OCI-LY1 (cell line): ENCODE data around the gene MARCHF10.
"Not testable (repeated sequence)": the region's sequence is repeated elsewhere in the genome, so short reads cannot be mapped to it uniquely, and the experiment has no call there.

ENCODE experiments used
- H2AFZ ChIP-seq: fragments of 200-600 bp; sonication (generic), shearing (Covaris generic); 2 replicates; pipeline ENCODE4 v1.6.0; 2014; ENCODE audit warnings: antibody characterized with exemption, mild to moderate bottlenecking, low read length
- H3F3A ChIP-seq: fragments of 200-600 bp; sonication (generic), shearing (Covaris generic); 2 replicates; pipeline ENCODE4 v1.6.0; 2014; ENCODE audit warnings: mild to moderate bottlenecking, antibody characterized with exemption, low read length, moderate library complexity; ENCODE audit not compliant: insufficient read depth
- H3K27ac ChIP-seq: fragments of 200-600 bp; sonication (generic); 2 replicates; pipeline ENCODE4 v1.5.1; 2014; ENCODE audit warnings: low read length, mixed run types, mild to moderate bottlenecking, low read depth; ENCODE audit not compliant: poor library complexity, severe bottlenecking
- H3K27me3 ChIP-seq: fragments of 200-600 bp; sonication (generic); 2 replicates; pipeline ENCODE4 v1.6.0; 2014; ENCODE audit warnings: antibody characterized with exemption, mild to moderate bottlenecking, low read length, moderate library complexity; ENCODE audit not compliant: insufficient read depth
- H3K36me3 ChIP-seq: fragments of 200-600 bp; sonication (generic); 2 replicates; pipeline ENCODE4 v1.6.1; 2014; ENCODE audit warnings: mild to moderate bottlenecking, antibody characterized with exemption, low read length, moderate library complexity, mixed read lengths; ENCODE audit not compliant: insufficient read depth
- H3K4me1 ChIP-seq: fragments of 200-600 bp; sonication (generic); 2 replicates; pipeline ENCODE4 v1.5.1; 2014; ENCODE audit warnings: mild to moderate bottlenecking, low read length, moderate library complexity; ENCODE audit not compliant: insufficient read depth, severe bottlenecking
- H3K4me2 ChIP-seq: fragments of 200-600 bp; sonication (generic), shearing (Covaris generic); 2 replicates; pipeline ENCODE4 v1.6.1; 2014; ENCODE audit warnings: low read length
- H3K4me3 ChIP-seq: fragments of 200-600 bp; sonication (generic); 2 replicates; pipeline ENCODE4 v1.5.1; 2014; ENCODE audit warnings: low read length, low read depth, mild to moderate bottlenecking, mixed read lengths; ENCODE audit not compliant: poor library complexity, severe bottlenecking
- H3K79me2 ChIP-seq: fragments of 200-600 bp; shearing (Covaris generic); 2 replicates; pipeline ENCODE4 v1.6.1; 2016; ENCODE audit warnings: mixed run types, low read length, mixed read lengths; ENCODE audit not compliant: insufficient read depth
- H3K9ac ChIP-seq: fragments of 200-600 bp; sonication (generic), shearing (Covaris generic); 2 replicates; pipeline ENCODE4 v1.6.1; 2014; ENCODE audit warnings: mild to moderate bottlenecking, low read length, mixed read lengths
- H3K9me2 ChIP-seq: fragments of 200-600 bp; sonication (generic), shearing (Covaris generic); 2 replicates; pipeline ENCODE4 v1.6.1; 2014; ENCODE audit warnings: low read depth, mild to moderate bottlenecking, low read length, mixed read lengths
- H3K9me3 ChIP-seq: fragments of 200-600 bp; shearing (Covaris generic); 2 replicates; pipeline ENCODE4 v1.6.1; 2014; ENCODE audit warnings: low read length, mixed read lengths
- H4K20me1 ChIP-seq: fragments of 200-600 bp; sonication (generic), shearing (Covaris generic); 2 replicates; pipeline ENCODE4 v1.6.0; 2016; ENCODE audit warnings: mild to moderate bottlenecking, low read length; ENCODE audit not compliant: insufficient read depth
- CTCF ChIP-seq: fragments of 200-600 bp; sonication (generic), shearing (Covaris generic); IDR thresholded peaks from 2 replicates; pipeline ENCODE4 v1.5.1; 2017; ENCODE audit warnings: mild to moderate bottlenecking, antibody characterized with exemption, low read length, moderate library complexity, mixed read lengths
- EZH2 ChIP-seq: fragments of 200-600 bp; sonication (generic), shearing (Covaris generic); IDR thresholded peaks from 2 replicates; pipeline ENCODE4 v1.8.0; 2017; ENCODE audit warnings: borderline replicate concordance, mixed run types, mild to moderate bottlenecking, antibody characterized with exemption, low read length, moderate library complexity, mixed read lengths

Gene MARCHF10

GRCh38 chr17:62855156-62855555 lies 47.0 kb upstream of the MARCHF10 start:
- Histone ChIP-seq H3K79me2 (no peaks in the 10 kb centered on the region), H3F3A (no peaks in the 10 kb centered on the region), H4K20me1 (no peaks in the 10 kb centered on the region), H3K4me2 (no peak overlapping the region), H3K9me3 (no peaks in the 10 kb centered on the region), H2AFZ (no peak overlapping the region), H3K27ac (no peak overlapping the region), H3K36me3 (no peaks in the 10 kb centered on the region), H3K27me3 (no peaks in the 10 kb centered on the region), H3K4me3 (no peak overlapping the region), H3K4me1 (no peaks in the 10 kb centered on the region), H3K9me2 (no peaks in the 10 kb centered on the region), H3K9ac (no peak overlapping the region)
- TF ChIP-seq EZH2 (no peak), CTCF (no peak)

GRCh38 chr17:62854098-62854680 lies 46.1 kb upstream of the MARCHF10 start:
- Histone ChIP-seq H3K4me2 (no peak overlapping the region), H3F3A (no peaks in the 10 kb centered on the region), H3K9me3 (no peaks in the 10 kb centered on the region), H3K27me3 (no peaks in the 10 kb centered on the region), H3K79me2 (no peaks in the 10 kb centered on the region), H2AFZ (no peak overlapping the region), H3K9me2 (no peaks in the 10 kb centered on the region), H3K4me3 (no peak overlapping the region), H3K27ac (no peak overlapping the region), H3K4me1 (no peaks in the 10 kb centered on the region), H3K36me3 (no peaks in the 10 kb centered on the region), H3K9ac (no peak overlapping the region), H4K20me1 (no peaks in the 10 kb centered on the region)
- TF ChIP-seq EZH2 (no peak), CTCF (no peak)

GRCh38 chr17:62852195-62852594 lies 44.1 kb upstream of the MARCHF10 start:
- Histone ChIP-seq H3K9ac (no peak overlapping the region), H3K36me3 (no peaks in the 10 kb centered on the region), H3K27ac (no peak overlapping the region), H2AFZ (no peak overlapping the region), H3K79me2 (no peaks in the 10 kb centered on the region), H3K4me1 (no peaks in the 10 kb centered on the region), H4K20me1 (no peaks in the 10 kb centered on the region), H3K27me3 (no peaks in the 10 kb centered on the region), H3F3A (no peaks in the 10 kb centered on the region), H3K9me2 (no peaks in the 10 kb centered on the region), H3K4me3 (no peak overlapping the region), H3K4me2 (no peak overlapping the region), H3K9me3 (no peaks in the 10 kb centered on the region)
- no peak for TF ChIP-seq CTCF
- TF ChIP-seq EZH2: no peak

- H3K4me1 ChIP-seq, H3K4me2 ChIP-seq, H3K27ac ChIP-seq, H3K4me3 ChIP-seq, H3K9ac ChIP-seq, H4K20me1 ChIP-seq, H3F3A ChIP-seq, H3K9me2 ChIP-seq, H3K79me2 ChIP-seq, H3K27me3 ChIP-seq, H2AFZ ChIP-seq, H3K36me3 ChIP-seq, H3K9me3 ChIP-seq: not testable (repeated sequence)
Measured at GRCh38 chr17:62849591-62850415, 41.7 kb upstream of the MARCHF10 start.
